Heart right ventricle (tissue), 16 donors: ENCODE data around the gene IMMP2L. TPM values are rescaled to one million over a fixed set of nuclear protein-coding genes. Genes with fewer than 3 reads are reported as not detected.

ENCODE experiments used
- ATAC-seq, 8 donors: fragments of 200-7000 bp; cut with Tn5 transposase; one replicate each; pipeline ENCODE4 v1.9.1; 2020; ENCODE audit warnings: mild to moderate bottlenecking in 8 of 8, moderate library complexity in 8 of 8, moderate number of reproducible peaks in 1 of 8
- DNase-seq, 2 donors: peaks; one replicate each; pipeline ENCODE4 v3.0.0-alpha.2; 2020
- H3K27ac ChIP-seq, 10 donors: fragments of 200-600 bp; sonication (generic) in 2 of 10; one replicate each; pipeline versions ENCODE4 v1.5.0 to v1.8.0; 2020 to 2022; ENCODE audit warnings: mild to moderate bottlenecking in 3 of 10
- H3K27me3 ChIP-seq, 7 donors: fragments of 200-600 bp; one replicate each; pipeline ENCODE4 v1.8.0; 2021 to 2022; ENCODE audit warnings: mild to moderate bottlenecking in 2 of 7
- H3K36me3 ChIP-seq, 9 donors: fragments of 200-600 bp; sonication (generic) in 1 of 9; one replicate each; pipeline versions ENCODE4 v1.5.0 to v1.8.0; 2020 to 2022; ENCODE audit warnings: mild to moderate bottlenecking in 2 of 9
- H3K4me1 ChIP-seq, 9 donors: fragments of 200-600 bp; sonication (generic) in 1 of 9; one replicate each; pipeline versions ENCODE4 v1.5.0 to v1.8.0; 2020 to 2022; ENCODE audit warnings: mild to moderate bottlenecking in 4 of 9
- H3K4me3 ChIP-seq, 10 donors: fragments of 200-600 bp; sonication (generic) in 2 of 10; one replicate each; pipeline versions ENCODE4 v1.5.0 to v1.8.0; 2020 to 2022; ENCODE audit warnings: mild to moderate bottlenecking in 7 of 10, moderate library complexity in 2 of 10
- H3K9me3 ChIP-seq, 11 donors: fragments of 200-600 bp in 10 of 11; sonication (generic) in 2 of 11; one replicate each; pipeline versions ENCODE4 v1.5.0 to v1.8.0; 2013 to 2022; ENCODE audit warnings: mild to moderate bottlenecking in 2 of 11, control low read depth in 1 of 11, moderate library complexity in 1 of 11
- WGBS, 2 donors: extraction: QIAGEN DNeasy Blood & Tissue Kit; methylation state at CpG; one replicate each; pipeline ENCODE4 v1.1.7; 2013; ENCODE audit warnings: inconsistent platforms in 1 of 2; 5-methylcytosine and 5-hydroxymethylcytosine counted together
- intact Hi-C, 10 donors: fragments of 100-400 bp; cut with DNase I; formaldehyde crosslinking; loops; one replicate each; pipeline versions ENCODE4 v1.11.1 to v1.14.2; 2022
- polyA plus RNA-seq, 2 donors: library from polyadenylated mRNA; stranded (reverse); fragments of 200-250 nt; gene quantifications; one replicate each; pipeline ENCODE4 v1.2.3, GENCODE V29; 2013
- total RNA-seq, 10 donors: library from RNA; stranded (reverse); fragmentation: NEBNext Ultra II Directional in 3 of 10; extraction: Animal tissue kit (Norgen Biotek cat#: 25700) in 3 of 10; gene quantifications; one replicate each; pipeline versions ENCODE4 v1.2.1 to v1.2.4, GENCODE V29; 2021 to 2023
- TF ChIP-seq, protein P1 (sequence below), 9 donors: fragments of 200-600 bp; sonication (generic) in 2 of 9; IDR thresholded peaks; one replicate each; pipeline versions ENCODE4 v1.5.0 to v1.8.0; 2021 to 2022; ENCODE audit warnings: antibody characterized with exemption in 9 of 9, mild to moderate bottlenecking in 5 of 9, moderate library complexity in 1 of 9
- donor health status: Arrhythmogenic right ventricular cardiomyopathy.
- donor health status: ischemic (EF 13 %, LVEDD 7.1; RV severe dilation, severe dysfunction).
- donor health status: healthy with polysubstance abuse.
- donor health status: DM: no; HTN: yes; CAD: no.
- donor health status: DM: no; HTN: no; CAD: no.
- donor health status: ischemic (EF 25% LVEDD 6.9; RV normal size, moderate dysfunction).
- donor health status: ischemic (EF 25% LVEDD 5.7; RV mildly dilated, moderate dysfunction).
- donor health status: healthy.
- donor health status: DM: yes; HTN: yes; CAD: no.
- donor health status: Ischemic cardiomyopathy.
- donor health status: ischemic (EF 35%, LVEDD 5.7; RV mildly dilated, moderate dysfunction).
- donor health status: nonischemic (EF 11% LVEDD 7.7; RV severe dilation, severe dysfunction).
- donor health status: DM: yes; HTN: yes; CAD: no.
- donor health status: PGD.
- donor health status: ischemic (EF 29% LVEDD 5.4; RV normal size, mild dysfunction).
- donor health status: nonischemic (EF 23%, LVEDD 6.1; RV moderate dilation, normal function).

IMMP2L gene
- total and polyA plus RNA-seq, 12 donors: 4.3 to 20.8 (median 17.3) TPM

DNA sequence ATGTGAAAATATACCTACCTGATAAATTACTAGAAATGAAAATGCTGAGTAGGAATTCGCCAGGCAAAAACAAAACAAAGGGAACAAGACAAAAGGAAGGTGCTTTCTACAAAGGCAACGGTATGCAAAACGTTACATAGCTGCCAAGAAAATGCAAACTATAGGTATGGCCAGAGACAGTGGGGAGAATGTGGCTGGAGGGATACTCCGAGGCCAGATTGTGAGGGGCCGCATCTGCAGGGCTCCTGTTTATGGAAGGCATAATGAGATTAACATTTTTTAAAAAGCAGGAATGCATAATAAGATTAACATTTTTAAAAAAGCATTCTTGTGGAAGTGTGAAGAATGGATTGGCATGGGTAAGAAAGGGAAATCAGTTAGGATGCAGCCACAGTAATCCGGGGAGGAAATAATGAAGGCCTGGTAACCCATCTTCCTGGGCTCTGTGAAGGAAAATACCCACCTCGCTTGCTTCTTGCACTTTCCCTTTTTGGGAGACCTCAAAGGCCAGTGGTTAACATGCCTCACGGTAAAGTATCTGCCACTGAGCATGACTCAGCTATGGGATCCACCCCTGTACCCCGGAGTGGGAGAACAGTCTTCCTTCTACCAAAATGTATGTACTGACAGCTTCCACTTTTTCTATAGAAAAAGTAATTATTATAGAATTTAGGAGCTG, 617.2 kb downstream of the IMMP2L start:
- ATAC-seq (no peak), DNase-seq (no peak)
- intact Hi-C loops: loop anchor here in 1 of 10 donors (10.0 kb wide), 1 partner anchor 150 kb away; the partner anchor contains the start of gene LRRN3
- Histone ChIP-seq H3K27me3 (no peaks in the 10 kb centered on the region), H3K36me3 (no peaks in the 10 kb centered on the region), H3K4me1 (peaks cover 0 to 35% (median 8%) of the 10 kb centered on the region in 9 donors), H3K27ac (no peak overlapping the region), H3K4me3 (no peak overlapping the region), H3K9me3 (no peaks in the 10 kb centered on the region)
- TF ChIP-seq, protein P1, sequence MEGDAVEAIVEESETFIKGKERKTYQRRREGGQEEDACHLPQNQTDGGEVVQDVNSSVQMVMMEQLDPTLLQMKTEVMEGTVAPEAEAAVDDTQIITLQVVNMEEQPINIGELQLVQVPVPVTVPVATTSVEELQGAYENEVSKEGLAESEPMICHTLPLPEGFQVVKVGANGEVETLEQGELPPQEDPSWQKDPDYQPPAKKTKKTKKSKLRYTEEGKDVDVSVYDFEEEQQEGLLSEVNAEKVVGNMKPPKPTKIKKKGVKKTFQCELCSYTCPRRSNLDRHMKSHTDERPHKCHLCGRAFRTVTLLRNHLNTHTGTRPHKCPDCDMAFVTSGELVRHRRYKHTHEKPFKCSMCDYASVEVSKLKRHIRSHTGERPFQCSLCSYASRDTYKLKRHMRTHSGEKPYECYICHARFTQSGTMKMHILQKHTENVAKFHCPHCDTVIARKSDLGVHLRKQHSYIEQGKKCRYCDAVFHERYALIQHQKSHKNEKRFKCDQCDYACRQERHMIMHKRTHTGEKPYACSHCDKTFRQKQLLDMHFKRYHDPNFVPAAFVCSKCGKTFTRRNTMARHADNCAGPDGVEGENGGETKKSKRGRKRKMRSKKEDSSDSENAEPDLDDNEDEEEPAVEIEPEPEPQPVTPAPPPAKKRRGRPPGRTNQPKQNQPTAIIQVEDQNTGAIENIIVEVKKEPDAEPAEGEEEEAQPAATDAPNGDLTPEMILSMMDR (IDR thresholded peaks at IDR 0.05): no peak
- WGBS, 2 donors: 88 to 89% methylated on average over 9 of the region's 9 CpGs

GRCh38 chr7:110944448-110944847, 617.8 kb downstream of the IMMP2L start:
- intact Hi-C loops: loop anchor here in 1 of 10 donors (10.0 kb wide), 1 partner anchor 150 kb away; the partner anchor contains the start of gene LRRN3
- H3K4me3 ChIP-seq: no peak overlapping the region
- H3K4me1 ChIP-seq: peaks cover 0 to 35% (median 8%) of the 10 kb centered on the region in 9 donors
- TF ChIP-seq, protein P1 (IDR thresholded peaks at IDR 0.05): no peak
- H3K36me3 ChIP-seq: no peaks in the 10 kb centered on the region
- no peaks in the 10 kb centered on the region for H3K27me3 ChIP-seq
- ATAC-seq: no peak
- H3K27ac ChIP-seq: no peak overlapping the region
- WGBS, 2 donors: 98 to 99% methylated on average over 7 of the region's 7 CpGs
- DNase-seq: no peak
- no peaks in the 10 kb centered on the region for H3K9me3 ChIP-seq

GRCh38 chr7:110943701-110944345, 618.5 kb downstream of the IMMP2L start:
- H3K27me3 ChIP-seq: no peaks in the 10 kb centered on the region
- peaks cover 0 to 33% (median 8%) of the 10 kb centered on the region in 9 donors for H3K4me1 ChIP-seq
- intact Hi-C loops: loop anchor here in 1 of 10 donors (10.0 kb wide), 1 partner anchor 151 kb away; the partner anchor contains the start of gene LRRN3
- TF ChIP-seq, protein P1 (IDR thresholded peaks at IDR 0.05): no peak
- no peak overlapping the region for H3K27ac ChIP-seq
- H3K9me3 ChIP-seq: no peaks in the 10 kb centered on the region
- no peak overlapping the region for H3K4me3 ChIP-seq
- ATAC-seq: no peak
- DNase-seq: no peak
- WGBS, 2 donors: 44 to 46% methylated on average over 4 of the region's 4 CpGs
- no peaks in the 10 kb centered on the region for H3K36me3 ChIP-seq

DNA sequence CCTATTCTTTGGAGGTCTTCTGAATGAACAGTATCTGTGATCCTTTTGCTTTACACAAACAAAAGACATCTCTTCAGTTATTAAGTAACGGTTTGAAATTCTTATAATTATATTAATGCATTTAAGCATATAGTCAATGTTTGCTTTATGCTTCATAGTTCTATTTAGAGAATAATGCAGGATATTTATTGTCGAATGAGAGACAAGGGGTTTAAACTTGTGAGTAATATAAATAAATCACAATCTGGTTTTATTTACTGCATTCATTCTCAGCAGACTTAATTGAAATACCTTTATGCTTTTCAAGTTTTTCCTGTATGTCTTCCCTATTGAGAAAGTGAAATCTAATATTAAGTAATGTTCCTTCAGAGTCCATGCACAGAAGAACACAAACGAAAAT, 620.9 kb downstream of the IMMP2L start:
- Histone ChIP-seq H3K27ac (no peak overlapping the region), H3K27me3 (no peaks in the 10 kb centered on the region), H3K36me3 (no peaks in the 10 kb centered on the region), H3K4me1 (peaks cover 0 to 21% (median 6%) of the 10 kb centered on the region in 9 donors), H3K4me3 (no peak overlapping the region), H3K9me3 (peaks cover 0 to 7% (median 0%) of the 10 kb centered on the region in 11 donors)
- TF ChIP-seq, protein P1 (IDR thresholded peaks at IDR 0.05): no peak
- intact Hi-C loops: loop anchor here in 1 of 10 donors (10.0 kb wide), 1 partner anchor 153 kb away; the partner anchor contains the start of gene LRRN3
- ATAC-seq (no peak), DNase-seq (no peak)
- WGBS, 2 donors: 86 to 93% methylated on average over 3 of the region's 3 CpGs
